A673 (cell line): ENCODE data around the gene ATXN7L2. TPM values are rescaled to one million over a fixed set of nuclear protein-coding genes. Genes with fewer than 3 reads are reported as not detected.

Experiments
- BruUV-seq: library from RNA; stranded (reverse); fragments of 400-500 nt; replicated peaks from 2 replicates; lab custom pipeline; 2021; lab: Mats Ljungman, UMichigan
- CTCF ChIA-PET: fragments of 300-600 bp; sonication (Branson Sonifier 250); formaldehyde crosslinking; loops from one replicate; lab custom pipeline; 2022; ENCODE audit warnings: antibody characterized with exemption; lab: Charles Lee
- POLR2A ChIA-PET: fragments of 300-600 bp; sonication (Branson Sonifier 250); formaldehyde crosslinking; loops from one replicate; lab custom pipeline; 2022; ENCODE audit warnings: antibody characterized with exemption; ENCODE audit not compliant: low non-redundant PET; lab: Charles Lee
- DNase-seq: peaks from one replicate; pipeline ENCODE4 v3.0.0-alpha.2; 2015; ENCODE audit warnings: low spot score
- H3K27ac ChIP-seq: fragments of 200-600 bp; sonication (generic); 2 replicates; pipeline ENCODE4 v1.5.1; 2016; ENCODE audit warnings: mixed run types, low read depth, mild to moderate bottlenecking, mixed read lengths, antibody characterized with exemption, low read length; ENCODE audit not compliant: poor library complexity, severe bottlenecking
- H3K27me3 ChIP-seq: fragments of 200-600 bp; sonication (generic); replicated peaks from 2 replicates; pipeline ENCODE4 v1.6.1; 2017; ENCODE audit warnings: mixed run types, low read depth, mild to moderate bottlenecking, mixed read lengths, antibody characterized with exemption, low read length; ENCODE audit not compliant: insufficient read depth, poor library complexity
- H3K36me3 ChIP-seq: fragments of 200-600 bp; sonication (generic); 2 replicates; pipeline ENCODE4 v1.6.1; 2016; ENCODE audit warnings: mixed run types, mild to moderate bottlenecking, mixed read lengths, antibody characterized with exemption, low read length; ENCODE audit not compliant: insufficient read depth, poor library complexity, severe bottlenecking
- H3K4me1 ChIP-seq: fragments of 200-600 bp; sonication (generic); 2 replicates; pipeline ENCODE4 v1.6.1; 2017; ENCODE audit warnings: mixed run types, mild to moderate bottlenecking, mixed read lengths, antibody characterized with exemption, low read length; ENCODE audit not compliant: insufficient read depth, poor library complexity, severe bottlenecking
- H3K4me3 ChIP-seq: fragments of 200-600 bp; sonication (generic); 2 replicates; pipeline ENCODE4 v1.5.1; 2016; ENCODE audit warnings: low read depth, mixed run types, mild to moderate bottlenecking, mixed read lengths, low read length; ENCODE audit not compliant: poor library complexity, severe bottlenecking
- H3K9me3 ChIP-seq: fragments of 200-600 bp; sonication (generic); 2 replicates; pipeline ENCODE4 v1.6.1; 2016; ENCODE audit warnings: mixed run types, low read depth, mild to moderate bottlenecking, mixed read lengths, antibody characterized with exemption, low read length; ENCODE audit not compliant: poor library complexity, severe bottlenecking
- EZH2 ChIP-seq: fragments of 200-600 bp; sonication (generic); IDR thresholded peaks from 2 replicates; pipeline ENCODE4 v1.6.1; 2017; ENCODE audit warnings: borderline replicate concordance, low read depth, mild to moderate bottlenecking, mixed read lengths, antibody characterized with exemption, low read length; ENCODE audit not compliant: poor library complexity, severe bottlenecking
- intact Hi-C: fragments of 100-400 bp; cut with micrococcal nuclease; formaldehyde crosslinking; loops from one replicate; pipeline ENCODE4 v1.10.0; 2022; ENCODE audit not compliant: unreplicated experiment
- total RNA-seq: library from RNA; stranded (reverse); gene quantifications from 2 replicates; pipeline ENCODE4 v1.2.3, GENCODE V29; 2021
- TF ChIP-seq, protein P1 (sequence below): fragments of 300-800, 200-600 bp; sonication (generic); conservative IDR thresholded peaks from 2 replicates; pipeline ENCODE4 v1.5.1; 2017; ENCODE audit warnings: low read depth, mild to moderate bottlenecking, antibody characterized with exemption, low read length, moderate library complexity, mixed read lengths

The ATXN7L2 gene
- total RNA-seq, 1 experiment from 2014 or later, result 16.3 TPM

DNA sequence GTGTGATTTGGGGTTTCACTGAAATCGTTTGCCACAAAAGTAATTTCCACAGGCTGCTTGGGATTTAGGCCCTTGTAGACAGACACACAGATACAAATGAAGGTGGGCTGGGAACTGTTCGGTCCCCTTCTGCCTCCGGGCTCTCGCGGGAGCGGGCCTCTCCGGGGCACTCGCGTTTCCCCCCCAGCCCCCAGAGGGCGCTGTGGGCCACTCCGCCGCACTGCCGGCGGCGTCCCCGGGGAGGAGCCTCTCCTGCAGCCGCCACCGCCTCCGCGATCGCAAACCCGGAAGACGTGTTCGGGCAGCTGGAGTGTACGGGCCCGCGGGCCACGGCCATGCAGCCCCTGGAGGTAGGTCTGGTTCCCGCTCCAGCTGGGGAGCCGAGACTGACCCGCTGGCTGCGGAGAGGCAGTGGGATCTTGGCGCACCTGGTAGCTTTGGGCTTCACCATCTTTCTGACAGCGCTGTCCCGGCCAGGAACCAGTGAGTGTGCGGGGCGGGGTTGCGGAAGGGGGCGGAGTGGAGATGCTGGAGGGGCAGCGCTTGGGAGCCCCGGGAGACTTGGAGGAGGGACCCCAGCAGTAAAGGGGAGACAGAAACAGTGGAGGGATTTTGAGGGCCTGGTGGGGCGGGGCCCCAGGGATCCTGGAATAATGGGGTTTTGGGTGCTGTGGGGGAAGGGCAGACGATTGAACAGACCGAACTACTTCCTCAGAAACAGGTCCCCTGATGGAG, 10.3 kb downstream of the ATXN7L2 start, which contains the start of gene CYB561D1:
CYB561D1 (plus strand) TSS at position 290 of the 735 bp plus-strand sequence; CDS start at position 336, 46 bp downstream.
- Histone ChIP-seq H3K4me1 (no peaks in the 10 kb centered on the region), H3K36me3 (peaks cover 23% of the 10 kb centered on the region), H3K27ac (no peak within 1 kb of the TSS), H3K4me3 (peak within 1 kb of the TSS; percentile 79), H3K9me3 (no peaks in the 10 kb centered on the region), H3K27me3 (no peaks in the 10 kb centered on the region)
- ChIA-PET CTCF (interaction anchor here (0.7 to 4.2 kb wide), 2 partner anchors 8 to 39 kb away, joined by 5 to 28 read pairs; no protein-coding TSS in a partner anchor), POLR2A (interaction anchor here (0.5 kb wide), 1 partner anchor 303 kb away, joined by 4 read pairs; no protein-coding TSS in a partner anchor)
- TF ChIP-seq, protein P1, sequence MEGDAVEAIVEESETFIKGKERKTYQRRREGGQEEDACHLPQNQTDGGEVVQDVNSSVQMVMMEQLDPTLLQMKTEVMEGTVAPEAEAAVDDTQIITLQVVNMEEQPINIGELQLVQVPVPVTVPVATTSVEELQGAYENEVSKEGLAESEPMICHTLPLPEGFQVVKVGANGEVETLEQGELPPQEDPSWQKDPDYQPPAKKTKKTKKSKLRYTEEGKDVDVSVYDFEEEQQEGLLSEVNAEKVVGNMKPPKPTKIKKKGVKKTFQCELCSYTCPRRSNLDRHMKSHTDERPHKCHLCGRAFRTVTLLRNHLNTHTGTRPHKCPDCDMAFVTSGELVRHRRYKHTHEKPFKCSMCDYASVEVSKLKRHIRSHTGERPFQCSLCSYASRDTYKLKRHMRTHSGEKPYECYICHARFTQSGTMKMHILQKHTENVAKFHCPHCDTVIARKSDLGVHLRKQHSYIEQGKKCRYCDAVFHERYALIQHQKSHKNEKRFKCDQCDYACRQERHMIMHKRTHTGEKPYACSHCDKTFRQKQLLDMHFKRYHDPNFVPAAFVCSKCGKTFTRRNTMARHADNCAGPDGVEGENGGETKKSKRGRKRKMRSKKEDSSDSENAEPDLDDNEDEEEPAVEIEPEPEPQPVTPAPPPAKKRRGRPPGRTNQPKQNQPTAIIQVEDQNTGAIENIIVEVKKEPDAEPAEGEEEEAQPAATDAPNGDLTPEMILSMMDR, result peak; percentile 98
- no peak for TF ChIP-seq EZH2
- intact Hi-C loops, result no loop called here
- DNase-seq, result peak; percentile 93
- BruUV-seq, result no TSS peak

DNA sequence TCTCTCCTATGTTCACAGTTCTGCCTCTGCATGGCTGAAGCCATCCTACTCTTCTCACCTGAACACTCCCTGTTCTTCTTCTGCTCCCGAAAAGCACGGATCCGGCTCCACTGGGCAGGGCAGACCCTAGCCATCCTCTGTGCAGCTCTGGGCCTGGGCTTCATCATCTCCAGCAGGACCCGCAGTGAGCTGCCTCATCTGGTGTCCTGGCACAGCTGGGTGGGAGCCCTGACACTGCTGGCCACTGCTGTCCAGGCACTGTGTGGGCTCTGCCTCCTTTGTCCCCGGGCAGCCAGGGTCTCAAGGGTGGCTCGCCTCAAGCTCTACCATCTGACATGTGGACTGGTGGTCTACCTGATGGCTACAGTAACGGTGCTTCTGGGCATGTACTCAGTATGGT, 12.0 kb downstream of the ATXN7L2 start:
- intact Hi-C loops, result no loop called here
- Histone ChIP-seq H3K27ac (no peak overlapping the region), H3K27me3 (no peaks in the 10 kb centered on the region), H3K9me3 (no peaks in the 10 kb centered on the region), H3K4me1 (no peaks in the 10 kb centered on the region), H3K36me3 (peaks cover 8% of the 10 kb centered on the region), H3K4me3 (no peak overlapping the region)
- no peak for DNase-seq
- TF ChIP-seq EZH2, result no peak
- ChIA-PET CTCF (interaction anchor here (4.2 kb wide), 1 partner anchor 37 kb away, joined by 28 read pairs; no protein-coding TSS in a partner anchor), POLR2A (no interaction called here)
- BruUV-seq, result no TSS peak

DNA sequence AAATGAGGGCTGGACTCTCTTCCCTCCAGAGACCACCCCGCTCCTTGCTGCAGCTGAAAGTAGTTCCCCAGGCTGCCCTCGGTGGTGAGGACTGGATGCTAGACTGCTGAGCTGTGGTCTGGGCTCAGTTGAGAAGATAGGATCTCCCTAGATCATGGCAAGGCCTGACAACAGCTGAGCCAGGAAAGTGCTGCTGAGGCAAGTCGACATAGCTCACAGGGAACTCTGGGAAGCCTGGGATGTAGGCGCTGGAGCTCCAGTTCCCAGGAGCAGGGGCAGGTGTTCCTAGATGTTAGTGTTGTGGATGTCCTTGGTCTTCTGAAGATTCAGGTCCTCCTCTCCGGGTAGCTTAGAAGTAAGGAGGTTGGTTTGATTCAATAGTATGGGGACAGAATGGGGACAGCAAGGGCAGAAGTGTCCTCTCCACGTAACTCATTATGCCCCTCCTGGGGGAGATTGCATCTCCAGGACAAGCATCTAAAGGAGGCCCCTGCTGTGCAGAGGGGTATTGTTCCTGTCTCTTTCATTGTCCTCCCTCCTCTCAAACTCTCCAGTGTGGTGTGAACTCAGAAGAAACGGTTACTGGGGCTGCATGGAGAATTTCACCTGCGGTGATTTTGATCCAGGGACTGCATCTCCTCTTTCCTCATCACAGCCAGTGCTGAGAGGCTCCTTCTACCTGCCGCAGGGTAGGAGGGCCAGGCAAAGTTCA, 13.9 kb downstream of the ATXN7L2 start:
- Histone ChIP-seq H3K4me3 (no peak overlapping the region), H3K9me3 (no peaks in the 10 kb centered on the region), H3K36me3 (peaks cover 5% of the 10 kb centered on the region), H3K4me1 (no peaks in the 10 kb centered on the region), H3K27ac (no peak overlapping the region), H3K27me3 (no peaks in the 10 kb centered on the region)
- ChIA-PET POLR2A (no interaction called here), CTCF (interaction anchor here (0.5 to 4.2 kb wide), 2 partner anchors 24 to 35 kb away, joined by 10 to 28 read pairs; no protein-coding TSS in a partner anchor)
- BruUV-seq, result no TSS peak
- no peak for DNase-seq
- TF ChIP-seq, protein P1, result no peak
- no peak for TF ChIP-seq EZH2
- intact Hi-C loops, result loop anchor here (2.0 kb wide), 1 partner anchor 35 kb away; no protein-coding TSS in a partner anchor
